Measurements from ENCODE around the gene GEN1. TPM values are rescaled to one million over a fixed set of nuclear protein-coding genes. Genes with fewer than 3 reads are reported as not detected.

GEN1 gene
- total RNA-seq, 1 experiment from 2014 or later: 36.5 TPM

DNA sequence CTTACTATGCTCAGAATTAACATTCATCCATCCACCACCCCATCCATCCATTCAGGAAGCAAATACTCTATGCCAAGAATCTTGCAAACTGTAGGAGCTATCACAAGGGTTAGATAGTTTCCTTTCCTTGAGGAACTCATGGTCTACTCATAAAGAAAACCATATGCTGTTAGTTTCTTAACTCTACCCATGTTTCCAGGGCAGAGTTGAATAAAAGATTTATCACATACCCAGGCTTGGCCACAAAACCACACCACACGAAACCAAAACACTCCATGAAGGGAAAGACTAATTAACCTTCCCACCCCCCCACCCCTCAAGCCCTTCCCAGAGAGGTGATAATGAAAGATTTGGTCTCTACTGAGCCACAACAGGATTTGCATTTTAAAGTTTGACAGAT lies 38.6 kb downstream of the GEN1 start:
- peaks cover 3% of the 10 kb centered on the region for H3K27me3 Mint-ChIP-seq (ENCODE audit: insufficient read depth, unreplicated experiment)
- H3K4me1 Mint-ChIP-seq (ENCODE audit: low read depth, unreplicated experiment): no peaks in the 10 kb centered on the region

DNA sequence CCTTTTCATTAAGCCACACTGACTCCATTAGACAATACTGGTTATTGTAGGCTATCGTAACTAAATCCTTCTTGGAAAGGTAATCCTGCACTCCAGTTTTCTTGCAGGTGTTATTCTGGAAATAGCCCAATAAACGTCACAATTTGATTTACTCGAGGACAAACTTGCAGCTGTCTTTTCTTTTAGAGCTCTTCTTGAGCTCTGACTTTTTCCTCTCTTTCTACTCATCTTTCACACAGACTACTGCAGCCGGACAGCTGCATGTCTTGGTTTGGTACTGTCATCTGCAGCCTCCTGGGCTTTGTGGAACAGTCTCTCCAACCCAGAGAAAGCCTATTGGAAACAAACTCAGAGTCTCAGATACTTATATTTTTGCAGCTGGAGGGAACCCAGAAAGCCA lies 39.4 kb downstream of the GEN1 start:
- no peaks in the 10 kb centered on the region for H3K27me3 ChIP-seq (replicated peaks; ENCODE audit: control insufficient read depth, insufficient read depth, low read length)
- H3K27ac Mint-ChIP-seq (ENCODE audit: unreplicated experiment): no peak overlapping the region
- POLR2A ChIA-PET: no interaction called here

More for the DNA sequence above, 38.6 kb downstream of the GEN1 start:
- Histone ChIP-seq H3K27me3 (replicated peaks; ENCODE audit: control insufficient read depth, insufficient read depth, low read length) (no peaks in the 10 kb centered on the region), H3K4me1 (no peaks in the 10 kb centered on the region), H3K9me3 (no peaks in the 10 kb centered on the region), H3K36me3 (ENCODE audit: control insufficient read depth, insufficient read depth, low read length) (no peaks in the 10 kb centered on the region), H3K4me3 (ENCODE audit: low read depth, low read length) (no peak overlapping the region)
- Mint-ChIP-seq H3K27ac (ENCODE audit: unreplicated experiment) (no peak overlapping the region), H3K9me3 (ENCODE audit: unreplicated experiment) (no peaks in the 10 kb centered on the region), H3K4me3 (ENCODE audit: unreplicated experiment) (no peak overlapping the region), H3K36me3 (ENCODE audit: insufficient read depth, unreplicated experiment) (peaks cover 3% of the 10 kb centered on the region)
- DNase-seq: no peak
- POLR2A ChIA-PET: no interaction called here
- no TSS peak for BruUV-seq (replicated peaks)
- CTCF ChIA-PET: no interaction called here
- intact Hi-C loops (cut with micrococcal nuclease; ENCODE audit: unreplicated experiment): no loop called here
- TF ChIP-seq CTCF (IDR thresholded peaks at IDR 0.05; ENCODE audit: insufficient read depth in 1 of 2, low read depth in 1 of 2, low read length in 1 of 2, severe bottlenecking in 1 of 2, unreplicated experiment in 1 of 2): no peak

DNA sequence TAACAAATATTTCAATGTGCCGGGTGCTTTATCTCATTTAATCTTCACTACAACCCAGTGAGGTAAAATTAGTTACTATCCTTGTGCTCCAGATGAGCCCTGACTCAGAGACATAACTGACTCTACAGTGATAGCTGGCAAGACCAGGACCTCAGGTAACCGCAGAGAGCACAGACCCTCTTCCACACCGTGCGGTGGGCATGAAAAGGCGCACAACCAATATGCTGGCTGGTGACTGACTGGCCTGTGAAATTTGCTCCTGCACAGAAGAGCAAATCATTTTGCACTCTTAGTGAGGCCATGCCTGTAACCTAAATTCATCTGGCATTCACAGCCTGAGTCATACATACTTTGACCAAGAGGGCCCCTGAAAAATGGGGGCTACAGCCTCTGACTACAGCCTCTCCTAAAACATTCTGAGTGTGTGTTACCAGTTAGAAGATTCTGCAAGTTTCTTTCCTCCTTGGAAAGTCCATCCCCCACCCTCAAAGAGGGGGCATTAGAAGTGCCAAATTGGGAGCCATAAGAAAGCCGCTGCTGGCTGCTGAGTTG lies 39.9 kb downstream of the GEN1 start:
- ChIA-PET CTCF (no interaction called here), POLR2A (no interaction called here)
- no peak for DNase-seq
- H3K4me3 ChIP-seq (ENCODE audit: low read depth, low read length): no peak overlapping the region
- Mint-ChIP-seq H3K36me3 (ENCODE audit: insufficient read depth, unreplicated experiment) (no peaks in the 10 kb centered on the region), H3K4me1 (ENCODE audit: low read depth, unreplicated experiment) (no peaks in the 10 kb centered on the region), H3K4me3 (ENCODE audit: unreplicated experiment) (no peak overlapping the region), H3K27me3 (ENCODE audit: insufficient read depth, unreplicated experiment) (peaks cover 5% of the 10 kb centered on the region), H3K9me3 (ENCODE audit: unreplicated experiment) (no peaks in the 10 kb centered on the region), H3K27ac (ENCODE audit: unreplicated experiment) (no peak overlapping the region)
- H3K4me1 ChIP-seq: no peaks in the 10 kb centered on the region
- intact Hi-C loops (cut with micrococcal nuclease; ENCODE audit: unreplicated experiment): no loop called here
- no peaks in the 10 kb centered on the region for H3K27me3 ChIP-seq (replicated peaks; ENCODE audit: control insufficient read depth, insufficient read depth, low read length)
- H3K36me3 ChIP-seq (ENCODE audit: control insufficient read depth, insufficient read depth, low read length): no peaks in the 10 kb centered on the region
- no peaks in the 10 kb centered on the region for H3K9me3 ChIP-seq
- no peak for TF ChIP-seq CTCF (IDR thresholded peaks at IDR 0.05; ENCODE audit: insufficient read depth in 1 of 2, low read depth in 1 of 2, low read length in 1 of 2, severe bottlenecking in 1 of 2, unreplicated experiment in 1 of 2)
- no TSS peak for BruUV-seq (replicated peaks)

More for the DNA sequence above, 39.4 kb downstream of the GEN1 start:
- Mint-ChIP-seq H3K9me3 (ENCODE audit: unreplicated experiment) (no peaks in the 10 kb centered on the region), H3K4me3 (ENCODE audit: unreplicated experiment) (no peak overlapping the region), H3K27me3 (ENCODE audit: insufficient read depth, unreplicated experiment) (peaks cover 5% of the 10 kb centered on the region), H3K4me1 (ENCODE audit: low read depth, unreplicated experiment) (no peaks in the 10 kb centered on the region), H3K36me3 (ENCODE audit: insufficient read depth, unreplicated experiment) (no peaks in the 10 kb centered on the region)
- Histone ChIP-seq H3K4me3 (ENCODE audit: low read depth, low read length) (no peak overlapping the region), H3K4me1 (no peaks in the 10 kb centered on the region), H3K9me3 (no peaks in the 10 kb centered on the region), H3K36me3 (ENCODE audit: control insufficient read depth, insufficient read depth, low read length) (no peaks in the 10 kb centered on the region)
- DNase-seq: no peak
- intact Hi-C loops (cut with micrococcal nuclease; ENCODE audit: unreplicated experiment): no loop called here
- CTCF ChIA-PET: no interaction called here
- no peak for TF ChIP-seq CTCF (IDR thresholded peaks at IDR 0.05; ENCODE audit: insufficient read depth in 1 of 2, low read depth in 1 of 2, low read length in 1 of 2, severe bottlenecking in 1 of 2, unreplicated experiment in 1 of 2)
- no TSS peak for BruUV-seq (replicated peaks)
